DMS79 treated with DMSO at 0.1 percent for 48 hours (cell line): ENCODE results near the gene SLC35F1.
A peak's percentile ranks its signal among the peaks of the same experiment; 100 is the strongest.

ENCODE experiments used
- DNase-seq: peaks from one replicate; lab custom pipeline; 2025; lab: John Stamatoyannopoulos, UW

Gene SLC35F1

GRCh38 chr6:118197539-118197938 is 290.5 kb downstream of the SLC35F1 start:
- DNase-seq = no peak

GRCh38 chr6:118198746-118199145 is 291.7 kb downstream of the SLC35F1 start:
- DNase-seq = no peak

GRCh38 chr6:118200160-118200559 is 293.1 kb downstream of the SLC35F1 start:
- DNase-seq = no peak

GRCh38 chr6:118202517-118202916 is 295.5 kb downstream of the SLC35F1 start:
- DNase-seq = no peak

DNA sequence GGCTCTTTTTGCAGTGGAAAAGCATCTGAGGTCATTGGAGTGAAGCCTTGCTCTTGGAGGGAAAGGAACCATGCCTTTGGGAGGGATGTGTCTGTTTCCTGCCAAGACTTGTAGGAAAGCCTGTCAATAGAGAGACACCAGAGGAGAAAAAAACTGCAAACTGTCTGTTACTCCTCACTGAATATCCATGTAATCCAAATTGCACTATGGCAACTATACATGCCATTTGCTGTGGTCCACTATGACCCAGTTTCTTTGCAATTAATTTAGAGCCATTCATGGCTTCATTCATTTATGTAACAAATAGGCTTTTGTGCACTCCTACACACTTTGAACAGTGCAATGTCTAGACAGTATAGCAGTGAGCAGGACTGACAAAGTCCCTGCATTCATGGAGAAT is 296.5 kb downstream of the SLC35F1 start:
- peak; percentile 84 for DNase-seq

GRCh38 chr6:118206221-118206620 is 299.2 kb downstream of the SLC35F1 start:
- no peak for DNase-seq

GRCh38 chr6:118207947-118208346 is 300.9 kb downstream of the SLC35F1 start:
- DNase-seq = peak; percentile 97

- peak; percentile 51 for DNase-seq
These were observed 305.5 kb downstream of the SLC35F1 start for GRCh38 chr6:118212451-118213173.

- DNase-seq = no peak
These were observed 308.2 kb downstream of the SLC35F1 start for GRCh38 chr6:118215269-118215668.

DNA sequence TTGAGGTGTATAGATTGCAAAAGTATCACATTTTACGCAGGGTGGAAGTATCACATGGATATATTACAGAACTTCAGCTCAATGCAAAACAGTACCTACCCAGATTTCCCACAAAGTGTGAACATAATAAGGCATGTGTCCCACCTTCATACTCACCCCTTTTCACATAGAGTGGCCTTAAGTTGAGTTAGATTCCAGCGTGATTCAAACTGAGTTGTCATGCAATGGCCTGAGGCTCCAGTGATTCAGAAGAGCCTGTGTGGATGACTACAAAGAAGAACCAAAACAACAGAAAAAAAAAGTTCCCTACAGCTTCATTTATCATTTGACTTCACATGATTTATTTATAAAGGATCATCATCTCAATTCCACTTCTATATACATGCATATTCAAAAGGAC is 309.7 kb downstream of the SLC35F1 start:
- no peak for DNase-seq

- DNase-seq = no peak
These were observed 311.1 kb downstream of the SLC35F1 start for GRCh38 chr6:118218156-118218555.

- DNase-seq = no peak
These were observed 313.5 kb downstream of the SLC35F1 start for GRCh38 chr6:118220429-118221128.

GRCh38 chr6:118223316-118223715 is 316.3 kb downstream of the SLC35F1 start:
- no peak for DNase-seq

- no peak for DNase-seq
These were observed 321.8 kb downstream of the SLC35F1 start for GRCh38 chr6:118228886-118229285.

DNA sequence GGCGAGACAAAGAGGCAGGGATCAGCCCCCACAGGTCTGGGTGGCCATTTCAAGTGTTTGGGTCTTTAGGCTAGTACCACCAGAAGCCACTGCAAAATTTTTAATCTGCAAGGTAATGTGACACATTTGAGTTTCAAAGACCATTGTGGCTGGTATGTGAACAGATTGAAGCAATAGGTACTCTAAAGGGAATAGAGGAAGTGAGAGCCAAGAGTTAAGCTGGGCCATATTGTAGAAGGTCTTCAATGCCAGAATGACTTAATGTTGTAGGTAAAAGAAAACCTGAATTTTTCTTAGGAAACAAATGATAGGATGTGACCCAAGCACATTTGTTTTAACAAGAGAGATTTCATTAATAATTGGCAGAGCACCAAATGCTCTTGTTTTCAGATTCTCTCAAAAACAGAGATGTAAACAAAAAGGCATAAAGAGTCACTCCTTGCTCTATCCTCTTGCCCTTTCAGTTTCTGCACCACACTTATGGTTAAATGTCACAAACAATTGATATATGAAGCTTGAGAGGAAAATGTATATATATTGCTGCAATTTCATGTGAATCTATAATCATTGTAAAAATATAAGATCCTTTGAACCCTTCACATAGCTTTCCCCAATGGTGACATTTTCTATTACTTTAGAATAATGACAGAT is 333.9 kb downstream of the SLC35F1 start:
- DNase-seq = no peak

- DNase-seq = no peak
These were observed 339.3 kb downstream of the SLC35F1 start for GRCh38 chr6:118246406-118246805.

GRCh38 chr6:118248171-118248570 is 341.1 kb downstream of the SLC35F1 start:
- no peak for DNase-seq

GRCh38 chr6:118249680-118250079 is 342.6 kb downstream of the SLC35F1 start:
- DNase-seq = no peak

GRCh38 chr6:118252474-118252873 is 345.4 kb downstream of the SLC35F1 start:
- DNase-seq = no peak

GRCh38 chr6:118253741-118254140 is 346.7 kb downstream of the SLC35F1 start:
- DNase-seq = no peak

GRCh38 chr6:118260833-118261232 is 353.8 kb downstream of the SLC35F1 start:
- no peak for DNase-seq

- peak; percentile 78 for DNase-seq
These were observed 356.9 kb downstream of the SLC35F1 start for GRCh38 chr6:118263921-118264486.

DNA sequence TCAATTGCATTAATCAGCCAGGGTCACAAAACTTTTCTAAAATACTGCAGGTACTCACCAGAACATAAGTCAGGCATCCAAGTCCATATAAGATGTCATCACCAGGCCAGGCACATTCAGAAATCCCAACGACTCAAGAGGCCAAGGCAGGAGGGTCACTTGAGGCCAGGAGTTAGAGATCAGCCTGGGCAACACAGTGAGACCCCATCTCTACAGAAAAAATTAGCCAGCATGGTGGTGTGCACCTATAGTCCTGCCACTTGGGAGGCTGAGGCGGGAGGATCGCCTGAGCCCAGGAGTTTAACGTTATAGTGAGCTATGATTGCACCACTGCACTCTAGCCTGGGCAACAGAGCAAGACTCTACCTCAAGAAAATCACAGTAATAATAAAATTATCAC is 362.6 kb downstream of the SLC35F1 start:
- no peak for DNase-seq
